IMR-90 (cell line): ENCODE measurements around the gene KCNQ1. TPM values are rescaled to one million over a fixed set of nuclear protein-coding genes. Genes with fewer than 3 reads are reported as not detected.

Experiments used
- ATAC-seq: fragments of 200-7000 bp; cut with Tn5 transposase; 2 replicates; pipeline ENCODE4 v1.9.1; 2020; ENCODE audit warnings: low read depth, mild to moderate bottlenecking, moderate library complexity
- BruUV-seq: library from RNA; stranded (reverse); fragments of 400-500 nt; replicated peaks from 2 replicates; lab custom pipeline; 2021; lab: Mats Ljungman, UMichigan
- CTCF ChIA-PET: fragments of 300-600 bp; formaldehyde crosslinking; extraction: SDS; loops from one replicate; lab custom pipeline; 2021; ENCODE audit warnings: antibody characterized with exemption; lab: Yijun Ruan, JAX
- POLR2A ChIA-PET: fragments of 300-600 bp; sonication (Branson Sonifier 250); formaldehyde crosslinking; loops from one replicate; lab custom pipeline; 2022; ENCODE audit warnings: antibody characterized with exemption; ENCODE audit not compliant: unreplicated experiment; lab: Charles Lee
- DNase-seq: peaks from one replicate; pipeline ENCODE4 v3.0.0; 2013
- H2AFZ ChIP-seq: replicated peaks from 2 replicates; pipeline ENCODE3; 2013; ENCODE audit warnings: low read length, mild to moderate bottlenecking; ENCODE audit not compliant: poor library complexity
- H2AK5ac ChIP-seq: 2 replicates; pipeline ENCODE4 v1.6.1; 2013; ENCODE audit warnings: low read depth, low read length, inconsistent platforms
- H2AK9ac ChIP-seq: replicated peaks from 2 replicates; pipeline ENCODE3; 2013; ENCODE audit warnings: mild to moderate bottlenecking, low read depth, low read length, moderate library complexity; ENCODE audit not compliant: poor library complexity
- H2BK120ac ChIP-seq: 2 replicates; pipeline ENCODE4 v1.6.1; 2013; ENCODE audit warnings: low read depth, low read length, inconsistent platforms
- H2BK15ac ChIP-seq: 3 replicates; pipeline ENCODE4 v1.6.1; 2013; ENCODE audit warnings: low read depth, low read length, inconsistent platforms
- H2BK20ac ChIP-seq: 2 replicates; pipeline ENCODE4 v1.6.1; 2013; ENCODE audit warnings: low read depth, mild to moderate bottlenecking, inconsistent platforms, low read length, moderate library complexity
- H2BK5ac ChIP-seq: 2 replicates; pipeline ENCODE4 v1.6.1; 2013; ENCODE audit warnings: mild to moderate bottlenecking, low read depth, low read length, inconsistent platforms; ENCODE audit not compliant: poor library complexity, severe bottlenecking
- H3K14ac ChIP-seq: replicated peaks from 2 replicates; pipeline ENCODE4 v1.6.1; 2013; ENCODE audit warnings: low read depth, low read length, inconsistent platforms
- H3K18ac ChIP-seq: 2 replicates; pipeline ENCODE4 v1.6.1; 2013; ENCODE audit warnings: low read depth, low read length, control low read depth
- H3K23ac ChIP-seq: 2 replicates; pipeline ENCODE4 v1.6.1; 2013; ENCODE audit warnings: low read depth, low read length, inconsistent platforms
- H3K27ac ChIP-seq: 2 replicates; pipeline ENCODE4 v1.5.1; 2013; ENCODE audit warnings: mild to moderate bottlenecking, control low read depth, low read length; ENCODE audit not compliant: insufficient read depth
- H3K27me3 ChIP-seq: 2 replicates; pipeline ENCODE4 v1.6.1; 2013; ENCODE audit warnings: low read length; ENCODE audit not compliant: control insufficient read depth, insufficient read depth
- H3K36me3 ChIP-seq: 2 replicates; pipeline ENCODE4 v1.6.1; 2013; ENCODE audit warnings: low read length, mixed read lengths; ENCODE audit not compliant: control insufficient read depth, insufficient read depth
- H3K4ac ChIP-seq: 2 replicates; pipeline ENCODE4 v1.6.1; 2013; ENCODE audit warnings: low read depth, low read length, inconsistent platforms
- H3K4me1 ChIP-seq: 2 replicates; pipeline ENCODE4 v1.6.1; 2013; ENCODE audit warnings: low read length, mixed read lengths; ENCODE audit not compliant: control insufficient read depth, insufficient read depth
- H3K4me2 ChIP-seq: 2 replicates; pipeline ENCODE4 v1.6.1; 2013; ENCODE audit warnings: low read depth, mild to moderate bottlenecking, control low read depth, low read length, moderate library complexity
- H3K4me3 ChIP-seq: 2 replicates; pipeline ENCODE4 v1.5.1; 2013; ENCODE audit warnings: low read depth, mild to moderate bottlenecking, control low read depth, low read length, moderate library complexity; ENCODE audit not compliant: insufficient read depth
- H3K56ac ChIP-seq: 2 replicates; pipeline ENCODE4 v1.6.1; 2013; ENCODE audit warnings: low read length, inconsistent platforms; ENCODE audit not compliant: insufficient read depth; ENCODE audit errors: extremely low read depth
- H3K79me1 ChIP-seq, 2 experiments: 2 replicates each; pipeline ENCODE4 v1.6.1; 2013; ENCODE audit warnings: low read length in 2 of 2, inconsistent platforms in 1 of 2, low read depth in 1 of 2
- H3K9ac ChIP-seq: 2 replicates; pipeline ENCODE4 v1.6.1; 2013; ENCODE audit warnings: low read depth, low read length, control low read depth
- H3K9me1 ChIP-seq: 2 replicates; pipeline ENCODE4 v1.6.1; 2013; ENCODE audit warnings: low read length, inconsistent platforms; ENCODE audit not compliant: insufficient read depth
- H3K9me3 ChIP-seq: 2 replicates; pipeline ENCODE4 v1.6.1; 2013; ENCODE audit warnings: low read length; ENCODE audit not compliant: control insufficient read depth, insufficient read depth
- H4K20me1 ChIP-seq: 2 replicates; pipeline ENCODE4 v1.6.1; 2013; ENCODE audit warnings: low read length, inconsistent platforms; ENCODE audit not compliant: insufficient read depth
- H4K5ac ChIP-seq: 2 replicates; pipeline ENCODE4 v1.6.1; 2013; ENCODE audit warnings: mild to moderate bottlenecking, low read depth, low read length, control low read depth
- H4K8ac ChIP-seq, 2 experiments: 2 replicates each; pipeline ENCODE4 v1.6.1; 2013; ENCODE audit warnings: low read depth in 2 of 2, low read length in 2 of 2, control low read depth in 1 of 2, inconsistent platforms in 1 of 2
- H4K91ac ChIP-seq: 2 replicates; pipeline ENCODE4 v1.6.1; 2013; ENCODE audit warnings: low read depth, low read length, inconsistent platforms; ENCODE audit not compliant: insufficient read depth
- BHLHE40 ChIP-seq: fragments of 150-350 bp; IDR thresholded peaks from 2 replicates; pipeline ENCODE4 v1.6.1; 2016; ENCODE audit warnings: mild to moderate bottlenecking, low read depth, low read length
- CEBPB ChIP-seq: IDR thresholded peaks from 2 replicates; pipeline ENCODE4 v1.6.1; 2012; ENCODE audit warnings: low read depth, low read length, improper control_type of control experiment
- FOS ChIP-seq: fragments of 150-350 bp; IDR thresholded peaks from 2 replicates; pipeline ENCODE4 v1.6.1; 2016; ENCODE audit warnings: low read depth, low read length
- MAFK ChIP-seq: IDR thresholded peaks from 2 replicates; pipeline ENCODE4 v1.6.1; 2012; ENCODE audit warnings: low read depth, low read length, improper control_type of control experiment
- MAZ ChIP-seq: IDR thresholded peaks from 2 replicates; pipeline ENCODE4 v1.6.1; 2012; ENCODE audit warnings: low read depth, mild to moderate bottlenecking, low read length, improper control_type of control experiment, moderate library complexity, borderline replicate concordance
- MXI1 ChIP-seq: IDR thresholded peaks from 2 replicates; pipeline ENCODE4 v1.6.1; 2012; ENCODE audit warnings: low read depth, mild to moderate bottlenecking, low read length, moderate library complexity, borderline replicate concordance
- POLR2A ChIP-seq: IDR thresholded peaks from 2 replicates; pipeline ENCODE4 v1.6.1; 2012; ENCODE audit warnings: mild to moderate bottlenecking, low read depth, low read length
- RAD21 ChIP-seq: IDR thresholded peaks from 2 replicates; pipeline ENCODE4 v1.6.1; 2012; ENCODE audit warnings: low read length, improper control_type of control experiment
- RCOR1 ChIP-seq: IDR thresholded peaks from 2 replicates; pipeline ENCODE4 v1.6.1; 2012; ENCODE audit warnings: mild to moderate bottlenecking, low read length, improper control_type of control experiment; ENCODE audit not compliant: insufficient replicate concordance
- SMC3 ChIP-seq: fragments of 150-350 bp; IDR thresholded peaks from 2 replicates; pipeline ENCODE4 v1.6.1; 2016; ENCODE audit warnings: low read depth, mild to moderate bottlenecking, antibody characterized with exemption, low read length, moderate library complexity
- WGBS, 2 experiments: methylation state at CpG; one replicate each; pipeline versions ENCODE4 v1.1.5 to v1.1.7; 2013; ENCODE audit warnings: missing lambda C conversion rate in 2 of 2; ENCODE audit not compliant: insufficient read length in 1 of 2; ENCODE audit errors: extremely low coverage in 2 of 2; 5-methylcytosine and 5-hydroxymethylcytosine counted together
- dilution Hi-C: fragments of 300-500 bp; cut with HindIII; formaldehyde crosslinking; loops from one replicate; pipeline ENCODE4 v1.14.3; 2018; ENCODE audit warnings: low sequenced_read_pairs; ENCODE audit not compliant: unreplicated experiment
- in situ Hi-C: fragments of 300-500 bp; cut with MboI; formaldehyde crosslinking; loops from 3 replicates; pipeline ENCODE4 v1.14.3; 2019; ENCODE audit warnings: low sequenced_read_pairs, inconsistent platforms, mixed read lengths
- intact Hi-C: fragments of 100-400 bp; cut with micrococcal nuclease; formaldehyde crosslinking; loops from 2 replicates; pipeline ENCODE4 v1.10.0; 2022
- polyA plus RNA-seq, 3 experiments: library from polyadenylated mRNA; depleted of rRNA; stranded (reverse); fragments of >200 nt; gene quantifications; 2 replicates each; pipeline ENCODE4 v1.2.3, GENCODE V29; 2012; ENCODE audit warnings: low replicate concordance in 1 of 3
- total RNA-seq: library from RNA; depleted of rRNA; stranded (reverse); fragments of >200 nt; gene quantifications from 2 replicates; pipeline ENCODE4 v1.2.3, GENCODE V29; 2012
- TF ChIP-seq, protein P1 (sequence below): conservative IDR thresholded peaks from 2 replicates; pipeline ENCODE4 v1.5.1; 2012; ENCODE audit warnings: mild to moderate bottlenecking, low read depth, low read length, improper control_type of control experiment
- TF ChIP-seq, protein P2 (sequence below): fragments of 150-350 bp; IDR thresholded peaks from 2 replicates; pipeline ENCODE4 v1.6.1; 2016; ENCODE audit warnings: low read depth, mild to moderate bottlenecking, low read length, moderate library complexity, borderline replicate concordance

Gene KCNQ1
- total and polyA plus RNA-seq, 2 of the 4 experiments (the other 2 are of a cell fraction): 0.07 TPM; not detected in 1

DNA sequence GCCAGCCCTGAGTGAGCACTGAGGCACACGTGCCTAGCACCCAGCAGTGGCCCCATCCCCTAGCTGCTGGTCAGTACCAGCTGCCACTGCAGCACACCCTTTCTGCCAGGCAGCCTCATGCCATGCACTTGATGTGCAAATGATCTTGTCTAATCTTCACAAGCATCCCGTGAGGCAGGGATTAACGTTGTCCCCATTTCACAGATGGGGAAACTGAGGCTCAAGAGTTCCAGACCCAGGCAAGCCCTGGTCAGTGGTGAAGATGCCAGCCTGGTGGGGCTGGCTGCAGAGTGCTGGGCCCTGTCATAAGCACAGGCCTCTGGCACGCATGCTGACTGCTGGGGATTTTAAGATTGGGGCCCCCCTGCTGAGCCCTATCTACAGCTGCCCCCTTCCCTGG is 449.1 kb downstream of the KCNQ1 start:
- Histone ChIP-seq H3K36me3 (no peaks in the 10 kb centered on the region), H3K18ac (no peak overlapping the region), H2BK20ac (no peak overlapping the region), H3K4me1 (peaks cover 34% of the 10 kb centered on the region), H4K8ac (no peak overlapping the region), H4K5ac (no peak overlapping the region), H3K9ac (no peak overlapping the region), H3K27ac (no peak overlapping the region), H3K23ac (no peak overlapping the region), H3K4me2 (no peak overlapping the region), H2BK15ac (no peak overlapping the region), H4K20me1 (no peaks in the 10 kb centered on the region), H2AFZ (no peak overlapping the region), H2BK120ac (no peak overlapping the region), H3K14ac (no peak overlapping the region), H3K4ac (no peak overlapping the region), H3K79me1 (peaks cover 0 to 7% of the 10 kb centered on the region in 2 experiments; a peak in 1 of 4 replicates), H2BK5ac (no peak overlapping the region), H3K4me3 (no peak overlapping the region), H4K91ac (no peak overlapping the region), H2AK9ac (no peak overlapping the region), H3K56ac (no peak overlapping the region), H2AK5ac (no peak overlapping the region), H3K9me3 (no peaks in the 10 kb centered on the region), H3K27me3 (no peaks in the 10 kb centered on the region), H3K9me1 (peaks cover 14% of the 10 kb centered on the region)
- WGBS, 2 experiments: 100% methylated on average over 2 of the region's 4 CpGs; no CpG with 5 or more reads in 1 of the 2 experiments
- in situ Hi-C loops (loop anchor here (10.0 to 25.0 kb wide), 2 partner anchors 469 to 707 kb away; no protein-coding TSS in a partner anchor), dilution Hi-C loops (no loop called here), intact Hi-C loops (loop anchor here (5.0 to 10.0 kb wide), 2 partner anchors 98 to 699 kb away; partner anchors contain the start of gene NAP1L4)
- CTCF ChIA-PET: no interaction called here
- ATAC-seq: no peak
- POLR2A ChIA-PET: no interaction called here
- DNase-seq: no peak
- TF ChIP-seq MAFK (no peak), CEBPB (no peak), MXI1 (no peak), FOS (no peak), MAZ (no peak), POLR2A (no peak), SMC3 (no peak), BHLHE40 (no peak), RCOR1 (no peak), RAD21 (no peak)
- TF ChIP-seq, protein P1, sequence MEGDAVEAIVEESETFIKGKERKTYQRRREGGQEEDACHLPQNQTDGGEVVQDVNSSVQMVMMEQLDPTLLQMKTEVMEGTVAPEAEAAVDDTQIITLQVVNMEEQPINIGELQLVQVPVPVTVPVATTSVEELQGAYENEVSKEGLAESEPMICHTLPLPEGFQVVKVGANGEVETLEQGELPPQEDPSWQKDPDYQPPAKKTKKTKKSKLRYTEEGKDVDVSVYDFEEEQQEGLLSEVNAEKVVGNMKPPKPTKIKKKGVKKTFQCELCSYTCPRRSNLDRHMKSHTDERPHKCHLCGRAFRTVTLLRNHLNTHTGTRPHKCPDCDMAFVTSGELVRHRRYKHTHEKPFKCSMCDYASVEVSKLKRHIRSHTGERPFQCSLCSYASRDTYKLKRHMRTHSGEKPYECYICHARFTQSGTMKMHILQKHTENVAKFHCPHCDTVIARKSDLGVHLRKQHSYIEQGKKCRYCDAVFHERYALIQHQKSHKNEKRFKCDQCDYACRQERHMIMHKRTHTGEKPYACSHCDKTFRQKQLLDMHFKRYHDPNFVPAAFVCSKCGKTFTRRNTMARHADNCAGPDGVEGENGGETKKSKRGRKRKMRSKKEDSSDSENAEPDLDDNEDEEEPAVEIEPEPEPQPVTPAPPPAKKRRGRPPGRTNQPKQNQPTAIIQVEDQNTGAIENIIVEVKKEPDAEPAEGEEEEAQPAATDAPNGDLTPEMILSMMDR: no peak
- TF ChIP-seq, protein P2, sequence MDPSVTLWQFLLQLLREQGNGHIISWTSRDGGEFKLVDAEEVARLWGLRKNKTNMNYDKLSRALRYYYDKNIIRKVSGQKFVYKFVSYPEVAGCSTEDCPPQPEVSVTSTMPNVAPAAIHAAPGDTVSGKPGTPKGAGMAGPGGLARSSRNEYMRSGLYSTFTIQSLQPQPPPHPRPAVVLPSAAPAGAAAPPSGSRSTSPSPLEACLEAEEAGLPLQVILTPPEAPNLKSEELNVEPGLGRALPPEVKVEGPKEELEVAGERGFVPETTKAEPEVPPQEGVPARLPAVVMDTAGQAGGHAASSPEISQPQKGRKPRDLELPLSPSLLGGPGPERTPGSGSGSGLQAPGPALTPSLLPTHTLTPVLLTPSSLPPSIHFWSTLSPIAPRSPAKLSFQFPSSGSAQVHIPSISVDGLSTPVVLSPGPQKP: no peak
- BruUV-seq: no TSS peak
